GM19372 (cell line): ENCODE data around the gene FAR2.
"Not testable (repeated sequence)": the region's sequence is repeated elsewhere in the genome, so short reads cannot be mapped to it uniquely, and the experiment has no call there.

ENCODE experiments used
- ATAC-seq: cut with Tn5 transposase; IDR thresholded peaks from one replicate; pipeline ENCODE4 v1.9.1; 2021; ENCODE audit warnings: mild to moderate bottlenecking, low read depth, moderate library complexity; ENCODE audit not compliant: unreplicated experiment

FAR2 gene

DNA sequence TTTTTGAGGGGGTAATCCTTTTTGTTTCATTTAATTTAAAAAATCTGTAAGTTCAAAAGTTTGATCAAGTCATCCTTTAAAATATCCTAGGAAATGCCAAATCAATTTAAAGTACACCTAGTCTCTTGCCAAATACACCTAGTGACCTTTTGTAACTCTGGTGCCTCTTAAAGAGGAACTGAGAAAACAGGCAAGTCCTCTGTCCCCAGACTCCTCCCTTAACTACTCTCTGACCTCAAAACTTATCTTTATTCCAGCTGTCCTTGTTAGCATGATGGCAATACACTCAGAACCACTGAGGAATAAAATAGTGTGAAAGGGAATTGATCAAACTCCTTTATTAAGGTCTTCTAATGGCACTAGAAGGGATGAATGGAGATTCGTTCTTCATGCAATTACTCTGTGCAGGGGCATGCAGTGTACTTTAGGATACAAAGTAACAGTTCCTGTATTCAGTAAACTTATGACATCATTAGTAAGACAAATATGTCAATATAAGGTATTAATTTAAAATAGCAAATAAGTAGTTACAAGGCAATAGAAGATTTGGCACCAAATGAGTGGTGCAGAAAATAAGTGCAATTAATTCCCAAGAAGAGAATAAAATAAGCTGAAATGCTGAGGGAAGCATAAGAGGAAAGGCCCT lies 3.3 kb downstream of the FAR2 start:
- peak; percentile 88 for ATAC-seq

DNA sequence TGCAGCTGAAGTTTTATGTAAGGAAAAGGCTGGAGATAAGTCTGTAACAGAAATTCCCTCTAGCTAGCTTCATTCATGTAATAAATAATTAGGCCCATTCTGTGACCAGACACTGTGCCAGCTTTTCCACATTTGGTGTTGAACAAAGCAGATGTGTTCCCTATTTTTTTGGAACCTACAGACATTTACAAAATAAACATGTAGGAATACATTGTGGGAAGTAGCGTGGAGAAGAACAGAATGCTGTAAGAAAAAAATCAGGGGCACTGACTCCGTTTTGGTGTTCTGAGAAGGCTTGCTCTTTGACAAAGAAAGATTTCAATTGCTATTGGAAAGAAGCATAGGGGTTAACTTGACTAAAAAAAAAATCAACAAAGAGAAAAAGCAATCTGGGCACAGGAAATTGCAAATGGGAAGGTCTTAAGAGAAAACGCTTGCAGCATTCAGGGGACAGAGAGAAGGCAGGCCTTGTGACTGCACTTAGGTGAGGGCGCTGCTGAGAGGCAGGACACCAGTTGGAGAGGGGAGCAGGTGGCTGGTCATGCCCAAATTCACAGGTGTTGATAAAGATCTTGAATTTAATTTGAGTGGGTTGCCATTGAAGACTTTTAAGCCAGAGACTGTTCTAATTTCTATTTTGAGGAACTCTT lies 4.0 kb downstream of the FAR2 start:
- no peak for ATAC-seq

DNA sequence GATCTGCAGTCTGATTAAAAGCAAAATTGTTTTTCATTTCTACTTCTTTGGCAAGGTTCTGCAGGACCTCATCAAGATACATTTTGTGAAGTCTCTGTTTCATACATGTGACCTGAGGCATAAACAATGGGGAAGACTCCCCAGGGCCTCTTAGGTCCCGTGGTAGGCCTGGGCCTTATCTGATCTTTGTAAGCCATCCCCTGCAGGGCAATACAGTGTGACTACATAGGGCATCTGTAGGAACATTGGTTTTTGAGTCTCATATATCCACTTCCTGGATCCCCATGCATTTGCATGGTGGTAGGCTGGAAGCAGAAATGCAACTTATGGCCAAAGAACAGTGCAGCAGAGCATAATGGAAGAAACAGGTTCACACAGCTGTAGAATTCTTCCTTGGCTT lies 6.0 kb downstream of the FAR2 start:
- ATAC-seq: no peak

DNA sequence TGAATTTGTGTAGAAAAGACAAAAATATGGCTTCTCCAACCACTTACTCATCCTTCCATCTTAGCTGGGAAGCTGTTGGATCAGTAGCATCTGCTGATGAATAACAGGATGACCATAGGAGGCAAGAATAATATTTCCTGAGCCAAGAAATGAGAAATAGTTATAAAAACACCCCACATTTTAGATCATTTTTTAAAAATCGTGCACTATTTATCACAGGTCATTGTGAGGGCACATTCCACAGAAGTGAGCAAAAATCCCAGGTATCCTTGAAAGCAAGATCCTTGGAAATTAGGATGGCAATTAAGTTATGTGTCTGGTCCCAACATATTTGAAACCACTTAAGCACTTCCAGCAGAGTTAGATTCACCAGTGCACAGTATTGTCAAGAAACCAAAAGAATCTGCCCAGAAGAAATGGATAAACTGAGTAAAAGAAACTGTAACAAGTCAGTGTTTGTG lies 8.4 kb downstream of the FAR2 start:
- ATAC-seq: no peak

DNA sequence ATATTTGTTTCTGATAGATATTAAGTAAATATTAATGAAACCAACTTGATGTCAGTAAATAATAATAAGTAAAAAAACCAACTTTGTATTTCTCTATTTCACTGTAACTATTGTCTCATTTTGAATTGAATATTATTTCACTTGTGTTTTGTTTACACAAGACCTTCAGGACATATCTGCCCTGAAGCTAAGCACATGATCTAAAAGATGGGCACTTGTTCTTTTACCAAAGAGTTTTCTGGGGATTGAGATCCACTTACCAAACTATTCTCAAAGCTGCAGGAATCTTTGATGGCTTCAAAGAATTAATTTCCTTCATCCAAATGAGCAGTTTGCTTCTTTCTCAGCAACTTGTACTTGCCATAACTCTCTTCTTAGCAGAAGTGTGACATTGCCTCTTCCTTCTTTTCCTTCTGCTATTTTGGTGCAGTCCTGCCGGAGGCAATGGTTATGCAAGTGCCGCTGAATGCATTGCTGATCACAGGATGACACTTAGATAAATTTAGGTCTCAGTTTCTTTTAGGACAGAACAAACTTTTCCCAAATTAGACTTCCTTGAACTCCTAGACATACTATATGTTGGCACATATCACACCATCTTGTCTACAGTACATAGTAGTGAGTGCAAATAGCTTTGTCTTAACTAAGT lies 9.2 kb downstream of the FAR2 start:
- no peak for ATAC-seq

DNA sequence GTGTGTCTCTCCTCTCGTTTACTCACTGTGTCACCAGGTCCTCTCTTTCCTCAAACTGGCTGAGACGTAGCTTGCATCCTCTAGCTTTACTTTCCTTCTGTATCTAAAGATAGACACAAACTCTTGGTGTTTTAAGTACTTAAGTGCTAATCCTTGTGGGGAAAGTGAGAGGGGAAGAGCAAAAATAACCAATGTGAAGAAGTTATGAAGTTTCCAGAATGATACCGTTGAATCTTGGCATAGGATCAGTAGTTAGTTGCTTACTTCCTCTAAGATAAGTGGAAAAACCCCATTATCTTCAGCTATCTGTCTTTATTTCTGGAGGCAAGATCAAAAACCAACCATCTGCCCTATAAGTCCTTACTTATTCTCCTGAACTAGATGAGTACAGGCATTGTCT lies 10.6 kb downstream of the FAR2 start:
- ATAC-seq: no peak

DNA sequence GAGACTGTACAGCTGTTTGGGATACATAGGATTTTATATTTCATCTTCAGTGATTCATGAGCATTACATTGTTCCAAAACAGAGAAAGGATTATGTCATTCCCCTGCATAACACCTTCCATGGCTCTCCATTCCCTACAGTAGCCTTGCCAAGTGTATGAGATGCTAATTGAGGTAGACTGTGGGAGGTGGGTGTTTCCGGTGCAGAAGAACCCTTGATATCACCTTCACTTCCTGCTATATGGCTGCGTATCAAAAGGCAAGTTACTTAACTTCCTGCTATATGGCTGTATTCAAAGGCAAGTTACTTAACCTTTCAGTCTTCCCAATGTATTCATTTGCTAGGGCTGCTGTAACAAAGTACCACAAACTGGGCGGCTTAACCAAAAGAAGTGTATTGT lies 11.2 kb downstream of the FAR2 start:
- no peak for ATAC-seq

DNA sequence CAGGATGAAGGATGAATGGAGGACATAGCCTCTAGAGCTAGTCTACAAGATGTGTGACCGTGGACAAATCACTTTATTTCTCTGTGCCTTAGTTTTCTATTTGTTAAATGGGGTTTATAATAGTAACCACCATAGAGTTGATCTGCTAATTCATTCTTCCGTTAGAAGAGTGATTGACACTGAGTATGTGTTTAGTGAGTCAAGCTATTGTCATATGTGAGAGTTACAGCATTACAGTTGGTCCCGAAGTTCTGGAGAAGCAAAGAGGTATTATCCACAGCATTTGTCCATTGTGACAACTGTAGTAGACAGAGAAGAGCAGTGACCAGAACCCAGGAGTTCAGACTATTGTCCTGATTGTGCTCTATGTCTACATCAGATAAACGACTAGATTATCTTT lies 14.1 kb downstream of the FAR2 start:
- ATAC-seq: no peak

DNA sequence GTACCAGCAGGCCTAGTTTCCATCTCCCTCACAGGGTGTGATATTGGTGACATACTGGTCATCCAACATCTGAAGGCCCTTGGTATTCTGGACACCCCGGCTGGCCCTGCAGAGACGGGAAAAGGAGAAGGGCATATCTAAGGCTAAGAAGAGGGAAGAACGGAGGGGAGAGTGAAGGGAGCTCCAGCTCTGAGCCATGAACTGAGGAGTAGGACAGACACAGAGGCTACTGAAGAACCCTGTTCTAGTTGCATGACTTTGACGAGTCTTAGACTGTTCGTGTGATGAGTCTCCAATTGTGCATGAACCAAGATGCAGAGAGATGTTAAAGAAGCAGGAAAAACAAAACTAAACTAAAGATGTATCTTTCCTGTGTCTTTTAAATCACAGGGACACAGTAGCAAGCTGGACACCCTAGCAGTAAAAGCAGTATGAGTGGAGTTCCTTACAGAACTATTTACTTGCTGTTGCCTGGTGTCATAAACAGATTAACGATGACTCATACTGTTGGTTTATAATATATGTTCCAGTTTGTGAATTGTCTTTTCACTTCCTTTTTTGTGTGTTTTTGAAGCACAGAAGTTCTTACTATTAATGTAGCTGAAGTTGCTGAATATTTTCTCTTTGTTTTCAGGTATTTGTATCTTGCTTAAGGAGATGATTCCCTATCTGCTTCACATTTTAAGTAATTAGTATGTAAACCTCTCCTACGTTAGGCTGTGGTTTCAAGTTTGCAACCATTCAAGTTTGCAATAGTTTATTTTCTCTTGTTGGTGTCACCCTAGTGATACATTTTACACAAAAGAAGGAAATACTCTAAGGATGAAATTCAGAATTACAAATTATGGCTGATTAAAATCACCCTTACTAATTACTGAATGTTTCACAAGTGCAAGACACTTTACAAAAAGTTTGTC lies 15.7 kb downstream of the FAR2 start:
- peak; percentile 99 for ATAC-seq

DNA sequence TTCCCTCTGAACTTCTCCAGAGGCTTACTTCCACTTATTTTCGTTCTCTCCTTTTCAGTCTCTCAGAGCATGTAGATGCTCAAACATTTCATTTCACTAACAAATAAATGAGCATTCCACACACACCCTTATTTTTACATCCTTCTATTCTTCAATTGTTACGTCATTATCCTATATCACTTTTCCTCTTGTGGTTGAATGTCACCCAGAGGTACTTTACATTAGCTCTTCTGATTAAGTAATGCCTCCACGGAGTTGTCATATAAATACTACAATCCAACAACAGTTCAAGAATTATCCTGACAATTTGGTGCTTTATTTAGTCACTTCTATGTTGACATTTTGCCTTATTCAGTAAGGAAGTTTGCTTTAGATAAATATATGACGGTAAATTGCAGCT lies 18.4 kb downstream of the FAR2 start:
- ATAC-seq: no peak

DNA sequence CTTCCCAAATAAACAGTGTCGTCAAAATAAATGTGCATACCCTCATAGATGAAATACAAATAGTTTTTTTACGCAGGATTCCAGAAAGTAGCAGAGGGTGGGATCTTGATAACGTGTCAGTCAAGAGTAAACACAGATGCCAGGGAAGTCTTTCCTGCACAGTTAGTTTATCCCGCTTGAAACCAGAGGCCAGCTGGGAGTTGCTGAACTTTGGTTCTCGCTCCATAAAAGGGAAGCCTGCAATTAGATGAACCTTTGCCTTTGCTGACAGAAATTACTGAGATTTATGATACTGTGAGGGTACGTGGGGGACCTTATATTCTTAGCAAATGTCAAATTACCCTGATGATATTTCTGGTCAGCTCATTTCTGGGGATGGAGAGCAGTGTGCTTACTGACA lies 18.9 kb downstream of the FAR2 start:
- no peak for ATAC-seq

DNA sequence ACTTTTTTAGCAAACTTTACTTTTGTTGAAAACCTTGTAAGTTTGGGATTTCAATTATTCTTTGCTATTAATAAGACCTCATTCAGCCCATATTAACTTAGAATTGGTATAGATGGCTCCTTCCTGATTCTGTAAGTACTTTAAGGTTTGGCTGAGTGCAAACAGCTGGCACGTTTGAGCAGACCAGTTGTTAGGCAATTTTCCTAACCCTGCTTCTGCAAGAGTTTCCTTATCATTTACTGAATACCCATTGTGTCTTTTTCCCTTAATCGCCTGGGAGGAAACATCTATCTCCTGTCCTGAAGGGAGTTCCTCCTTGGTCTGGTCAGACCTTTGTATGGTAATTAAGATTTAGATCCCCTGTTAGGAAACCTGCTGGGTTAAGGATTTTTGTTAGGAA lies 20.9 kb downstream of the FAR2 start:
- ATAC-seq: not testable (repeated sequence)

DNA sequence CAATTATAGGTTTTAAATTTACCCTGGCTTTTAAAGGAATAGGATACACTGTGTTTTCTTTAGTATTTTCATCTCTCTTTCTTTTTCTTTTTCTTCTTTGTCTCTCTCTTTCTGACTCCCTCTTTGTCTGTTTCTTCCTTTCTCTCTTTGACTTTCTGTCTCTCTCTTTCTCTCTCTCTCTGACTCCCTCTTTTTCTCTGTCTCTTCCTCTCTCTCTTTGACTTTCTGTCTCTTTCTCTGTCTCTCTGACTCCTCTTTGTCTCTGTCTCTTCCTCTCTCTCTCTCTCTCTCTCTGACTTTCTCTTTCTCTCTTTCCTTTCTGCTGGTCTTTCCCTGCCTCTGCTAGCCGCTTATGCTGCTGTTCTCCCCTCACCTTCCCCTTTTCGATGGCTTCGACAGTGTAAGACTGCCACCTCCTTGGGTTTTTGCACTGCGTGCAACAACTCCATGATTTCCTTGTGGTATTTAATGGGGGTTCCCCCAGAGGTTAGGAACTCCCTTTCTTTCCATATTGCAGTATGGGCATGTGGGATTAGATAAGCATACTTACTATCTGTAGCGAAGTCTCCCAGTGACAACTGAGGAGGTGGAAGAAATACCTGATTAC lies 21.5 kb downstream of the FAR2 start:
- not testable (repeated sequence) for ATAC-seq

DNA sequence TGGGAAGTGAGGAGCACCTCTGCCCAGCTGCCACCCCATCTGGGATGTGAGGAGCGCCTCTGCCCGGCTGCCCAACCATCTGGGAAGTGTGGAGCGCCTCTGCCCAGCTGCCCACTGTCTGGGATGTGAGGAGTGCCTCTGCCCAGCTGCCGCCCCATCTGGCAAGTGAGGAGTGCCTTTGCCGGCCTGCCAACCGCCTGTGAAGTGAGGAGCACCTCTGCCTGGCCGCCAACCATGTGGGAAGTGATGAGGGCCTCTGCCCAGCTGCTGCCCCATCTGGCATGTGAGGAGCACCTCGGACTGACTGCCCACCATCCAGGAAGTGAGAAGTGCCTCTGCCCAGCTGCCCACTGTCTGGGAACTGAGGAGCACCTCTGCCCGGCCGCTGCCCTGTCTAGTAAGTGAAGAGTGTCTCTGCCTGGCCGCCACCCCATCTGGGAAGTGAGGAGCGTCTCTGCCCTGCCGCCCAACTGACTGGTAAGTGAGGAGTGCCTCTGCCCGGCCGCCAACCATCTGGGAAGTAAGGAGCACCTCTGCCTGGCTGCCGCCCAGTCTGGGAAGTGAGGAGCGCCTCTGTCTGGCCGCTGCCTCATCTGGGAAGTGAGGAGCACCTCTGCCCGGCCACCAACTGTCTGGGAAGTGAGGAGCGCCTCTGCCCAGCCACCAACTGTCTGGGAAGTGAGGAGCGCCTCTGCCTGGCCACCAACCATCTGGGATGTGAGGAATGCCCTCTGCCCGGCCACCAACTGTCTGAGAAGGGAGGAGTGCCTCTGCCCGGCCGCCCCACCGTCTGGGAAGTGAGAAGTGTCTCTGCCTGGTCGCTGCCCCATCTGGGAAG lies 22.6 kb downstream of the FAR2 start:
- ATAC-seq: no peak

DNA sequence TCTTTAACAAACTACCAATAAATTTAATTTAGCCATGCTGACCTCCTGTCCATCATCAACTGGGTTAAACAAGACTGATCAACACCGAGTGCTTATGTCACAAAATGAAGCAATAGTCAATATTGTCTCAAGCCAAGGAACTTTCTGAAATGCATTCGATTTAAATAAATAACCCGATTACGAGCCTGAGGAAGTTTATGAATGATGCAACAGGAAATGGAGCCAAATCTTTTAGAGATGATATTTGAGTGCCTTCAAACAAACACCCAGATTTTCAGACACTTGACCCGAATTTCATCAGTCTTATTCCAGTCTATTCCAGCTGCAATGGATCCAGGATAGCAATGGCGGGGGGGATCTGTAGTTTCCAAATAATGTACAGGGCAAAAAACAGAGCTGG lies 27.9 kb downstream of the FAR2 start:
- no peak for ATAC-seq

DNA sequence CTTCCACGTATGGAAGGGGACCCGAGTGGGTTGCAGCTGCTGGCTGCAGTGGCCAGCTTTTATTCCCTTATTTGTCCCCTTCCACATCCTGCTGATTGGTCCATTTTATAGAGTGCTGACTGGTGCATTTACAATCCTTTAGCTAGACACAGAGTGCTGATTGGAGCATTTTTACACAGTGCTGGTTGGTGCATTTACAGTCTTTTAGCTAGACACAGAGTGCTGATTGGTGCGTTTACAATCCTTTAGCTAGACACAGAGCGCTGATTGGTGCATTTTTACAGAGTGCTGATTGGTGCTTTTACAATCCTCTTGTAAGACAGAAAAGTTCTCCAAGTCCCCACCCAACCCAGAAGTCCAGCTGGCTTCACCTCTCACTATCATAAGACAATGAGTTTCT lies 33.2 kb downstream of the FAR2 start:
- ATAC-seq: not testable (repeated sequence)

DNA sequence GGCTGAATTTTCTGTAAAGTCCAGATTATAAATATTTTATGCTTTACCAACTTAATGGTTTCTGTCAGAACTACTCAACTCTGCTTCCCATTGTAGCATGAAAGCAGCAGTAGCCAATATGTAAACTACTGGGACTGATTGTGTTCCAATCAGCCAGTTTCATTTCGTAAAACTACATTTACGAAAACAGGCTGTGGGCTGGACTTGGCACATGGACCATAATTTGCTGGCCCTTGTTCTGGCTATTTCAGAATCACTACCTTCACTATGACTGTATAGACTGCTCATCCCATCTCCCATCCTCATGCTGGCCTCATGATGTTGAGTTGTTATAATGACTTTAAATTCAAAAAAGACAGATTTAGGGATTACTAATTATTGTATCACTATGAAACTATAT lies 38.7 kb downstream of the FAR2 start:
- no peak for ATAC-seq

DNA sequence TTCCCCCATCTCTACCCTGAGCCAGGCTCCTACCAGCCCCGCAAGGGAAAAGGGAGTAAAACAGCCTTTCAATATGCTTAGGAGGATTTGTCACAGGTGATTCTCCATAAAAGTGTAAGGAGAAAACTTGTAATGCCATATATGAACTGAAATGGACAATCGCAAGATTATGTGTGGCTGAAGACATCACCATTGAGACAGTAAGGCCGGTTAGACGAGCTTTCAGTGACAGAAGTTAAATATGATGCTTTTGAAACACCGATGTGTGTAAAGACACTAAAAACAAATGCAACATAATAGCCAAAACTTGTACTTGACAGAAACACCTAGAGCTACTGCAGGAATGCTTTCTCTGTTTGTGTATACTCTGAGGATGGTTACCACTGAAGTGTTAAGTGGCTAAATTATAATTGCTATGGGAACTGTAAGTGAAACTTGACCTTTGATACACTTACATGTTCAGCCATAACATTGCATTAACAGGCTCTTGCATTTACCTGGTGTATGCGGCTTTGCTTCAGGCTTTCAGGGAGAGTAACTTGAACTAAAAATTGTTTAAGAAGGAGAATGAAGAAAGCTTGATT lies 42.3 kb downstream of the FAR2 start:
- ATAC-seq: no peak

DNA sequence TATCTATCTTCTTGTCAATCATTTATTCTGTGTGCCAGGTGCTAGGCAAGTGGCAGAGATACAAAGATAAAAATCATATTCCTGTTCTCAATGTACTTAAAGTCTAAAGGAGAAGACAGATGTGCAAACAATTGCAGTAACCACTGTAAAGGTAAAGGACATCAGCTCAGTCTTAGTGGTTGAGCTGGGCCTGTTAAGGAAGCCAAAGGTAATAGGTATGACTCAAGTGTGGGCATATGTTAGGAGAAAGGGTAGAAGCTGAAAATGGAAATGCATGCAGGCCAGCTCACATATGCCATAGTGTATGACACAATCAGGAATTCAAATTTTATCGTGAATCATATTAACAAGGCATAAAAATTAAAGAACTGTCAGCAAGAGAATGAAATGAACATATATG lies 49.8 kb downstream of the FAR2 start:
- no peak for ATAC-seq
